Fibroblast of skin of left quadriceps (primary cell): ENCODE data around the gene GAGE12C.
"Not testable (repeated sequence)": the region's sequence is repeated elsewhere in the genome, so short reads cannot be mapped to it uniquely, and the experiment has no call there.

Experiments
- DNase-seq, 2 experiments: peaks; one replicate each; pipeline ENCODE4 v3.0.0-alpha.2; 2013; ENCODE audit warnings: low read depth in 2 of 2

GAGE12C gene

GRCh38 chrX:49531877-49532276 lies at the start of gene GAGE12C:
GAGE12C (plus strand) TSS chrX:49532177; CDS start chrX:49533332, 1,155 bp downstream.
- DNase-seq, result not testable (repeated sequence)

GRCh38 chrX:49541433-49541832 lies 9.5 kb downstream of the GAGE12C start, which contains the start of gene GAGE12D:
GAGE12D (plus strand) TSS chrX:49541733; CDS start chrX:49542888, 1,155 bp downstream.
- not testable (repeated sequence) for DNase-seq

- not testable (repeated sequence) for DNase-seq
Measured at GRCh38 chrX:49550989-49551388, 19.0 kb downstream of the GAGE12C start, which contains the start of gene GAGE12E. GAGE12E (plus strand) TSS chrX:49551289; CDS start chrX:49552444, 1,155 bp downstream.

- DNase-seq, result not testable (repeated sequence)
Measured at GRCh38 chrX:49560542-49560941, 28.6 kb downstream of the GAGE12C start, which contains the start of gene GAGE12F. GAGE12F (plus strand) TSS chrX:49560842; CDS start chrX:49561997, 1,155 bp downstream.

GRCh38 chrX:49568728-49569127 lies 36.8 kb downstream of the GAGE12C start:
- not testable (repeated sequence) for DNase-seq

- not testable (repeated sequence) for DNase-seq
Measured at GRCh38 chrX:49569152-49569551, 37.2 kb downstream of the GAGE12C start.

- DNase-seq, result not testable (repeated sequence)
Measured at GRCh38 chrX:49570100-49570499, 38.1 kb downstream of the GAGE12C start, which contains the start of gene GAGE12G. GAGE12G (plus strand) TSS chrX:49570400; CDS start chrX:49571555, 1,155 bp downstream.

GRCh38 chrX:49579649-49580048 lies 47.7 kb downstream of the GAGE12C start, which contains the start of gene GAGE12H:
GAGE12H (plus strand) TSS chrX:49579949; CDS start chrX:49581104, 1,155 bp downstream.
- not testable (repeated sequence) for DNase-seq
